H1 (cell line): ENCODE results near the gene ATAD3A. TPM values are rescaled to one million over a fixed set of nuclear protein-coding genes. Genes with fewer than 3 reads are reported as not detected.
"Not testable (repeated sequence)": the region's sequence is repeated elsewhere in the genome, so short reads cannot be mapped to it uniquely, and the experiment has no call there.

Source experiments
- CTCF ChIA-PET: fragments of 300-600 bp; sonication (Branson Sonifier 250); formaldehyde crosslinking; loops from one replicate; lab custom pipeline; 2021; ENCODE audit not compliant: partially characterized antibody; lab: Charles Lee
- POLR2A ChIA-PET: fragments of 300-600 bp; sonication (Branson Sonifier 250); formaldehyde crosslinking; loops from one replicate; lab custom pipeline; 2021; ENCODE audit warnings: inconsistent platforms; ENCODE audit not compliant: partially characterized antibody; lab: Charles Lee
- DNase-seq, 2 experiments: peaks; one replicate each; pipeline versions ENCODE4 v3.0.0 to v3.0.0-alpha.2; 2010 to 2022; ENCODE audit warnings: low spot score in 2 of 2, low read depth in 1 of 2, mixed read lengths in 1 of 2
- FAIRE-seq: peaks from 2 replicates; lab custom pipeline; 2011; peaks lifted over from hg19 to GRCh38; lab: Jason Lieb, UNC
- H2AFZ ChIP-seq: 2 replicates; pipeline ENCODE4 v1.8.1; 2012; ENCODE audit warnings: low read length, inconsistent platforms
- H2AK5ac ChIP-seq: 2 replicates; pipeline ENCODE4 v1.6.1; 2013; ENCODE audit warnings: low read depth, low read length
- H2BK120ac ChIP-seq: replicated peaks from 2 replicates; pipeline ENCODE3; 2013; ENCODE audit warnings: low read depth, low read length, inconsistent platforms
- H2BK12ac ChIP-seq: 2 replicates; pipeline ENCODE4 v1.6.1; 2013; ENCODE audit warnings: low read depth, low read length
- H2BK15ac ChIP-seq: 2 replicates; pipeline ENCODE4 v1.6.1; 2013; ENCODE audit warnings: low read length
- H2BK20ac ChIP-seq: 2 replicates; pipeline ENCODE4 v1.6.1; 2013; ENCODE audit warnings: low read length
- H2BK5ac ChIP-seq: 2 replicates; pipeline ENCODE4 v1.6.1; 2013; ENCODE audit warnings: low read depth, low read length
- H3K14ac ChIP-seq: 2 replicates; pipeline ENCODE4 v1.6.1; 2013; ENCODE audit warnings: inconsistent platforms; ENCODE audit not compliant: insufficient read length
- H3K18ac ChIP-seq: 2 replicates; pipeline ENCODE4 v1.6.1; 2013; ENCODE audit warnings: low read length; ENCODE audit errors: extremely low read depth
- H3K23ac ChIP-seq: 2 replicates; pipeline ENCODE4 v1.6.1; 2013; ENCODE audit warnings: inconsistent platforms; ENCODE audit not compliant: insufficient read length
- H3K23me2 ChIP-seq: 2 replicates; pipeline ENCODE4 v1.6.1; 2013; ENCODE audit warnings: low read depth, low read length
- H3K27ac ChIP-seq: 2 replicates; pipeline ENCODE4 v1.6.1; 2011; ENCODE audit warnings: low read depth, low read length, inconsistent platforms
- H3K27me3 ChIP-seq, 4 experiments: replicated peaks in 1 of 4; 1 replicate in 1 of 4; 2 replicates in 3 of 4; pipeline versions ENCODE4 v1.6.1 to v1.8.1; 2011 to 2013; ENCODE audit warnings: low read length in 3 of 4, mild to moderate bottlenecking in 3 of 4, inconsistent platforms in 2 of 4, mixed read lengths in 2 of 4, moderate library complexity in 1 of 4; ENCODE audit not compliant: control insufficient read depth in 3 of 4, insufficient read depth in 3 of 4; ENCODE audit errors: extremely low read depth in 1 of 4
- H3K36me3 ChIP-seq, 4 experiments: 2 replicates each; pipeline versions ENCODE4 v1.6.1 to v1.8.1; 2011 to 2013; ENCODE audit warnings: mild to moderate bottlenecking in 4 of 4, low read length in 3 of 4, moderate library complexity in 2 of 4, control low read depth in 1 of 4, inconsistent platforms in 1 of 4; ENCODE audit not compliant: insufficient read depth in 4 of 4, control insufficient read depth in 2 of 4
- H3K4ac ChIP-seq: replicated peaks from 2 replicates; pipeline ENCODE3; 2013; ENCODE audit warnings: low read length, low read depth, mixed read lengths, inconsistent platforms; ENCODE audit not compliant: insufficient read length
- H3K4me1 ChIP-seq, 4 experiments: replicated peaks in 1 of 4; 1 replicate in 1 of 4; 2 replicates in 3 of 4; pipeline versions ENCODE4 v1.6.1 to v1.8.1; 2011 to 2013; ENCODE audit warnings: low read length in 3 of 4, inconsistent platforms in 2 of 4, mixed read lengths in 1 of 4; ENCODE audit not compliant: insufficient read depth in 4 of 4, control insufficient read depth in 3 of 4
- H3K4me2 ChIP-seq, 2 experiments: 2 replicates each; pipeline versions ENCODE4 v1.6.1 to v1.8.1; 2011 to 2013; ENCODE audit warnings: low read depth in 2 of 2, low read length in 2 of 2, control low read depth in 1 of 2, inconsistent platforms in 1 of 2, mild to moderate bottlenecking in 1 of 2; ENCODE audit not compliant: insufficient read depth in 1 of 2
- H3K4me3 ChIP-seq, 4 experiments: fragments of 200-600, 300-600 bp in 1 of 4; sonication (generic), shearing (Covaris generic), sonication (Bioruptor Twin) in 1 of 4; 2 replicates each; pipeline versions ENCODE4 v1.5.1 to v1.8.1; 2011 to 2016; ENCODE audit warnings: low read length in 4 of 4, low read depth in 3 of 4, control low read depth in 2 of 4, inconsistent platforms in 2 of 4, mild to moderate bottlenecking in 2 of 4, mixed read lengths in 1 of 4, moderate library complexity in 1 of 4; ENCODE audit not compliant: insufficient read depth in 2 of 4; ENCODE audit errors: extremely low read depth in 1 of 4
- H3K56ac ChIP-seq: replicated peaks from 2 replicates; pipeline ENCODE3; 2013; ENCODE audit warnings: low read depth, mild to moderate bottlenecking, mixed read lengths, low read length, inconsistent platforms; ENCODE audit not compliant: insufficient read length
- H3K79me1 ChIP-seq: 2 replicates; pipeline ENCODE4 v1.6.1; 2013; ENCODE audit warnings: low read depth, low read length, control low read depth
- H3K79me2 ChIP-seq, 2 experiments: 2 replicates each; pipeline versions ENCODE4 v1.6.1 to v1.8.1; 2012 to 2013; ENCODE audit warnings: low read length in 2 of 2, mild to moderate bottlenecking in 2 of 2, inconsistent platforms in 1 of 2; ENCODE audit not compliant: insufficient read depth in 2 of 2, control insufficient read depth in 1 of 2
- H3K9ac ChIP-seq, 4 experiments: replicated peaks in 1 of 4; 1 replicate in 1 of 4; 2 replicates in 3 of 4; pipeline versions ENCODE4 v1.6.1 to v1.8.1; 2011 to 2013; ENCODE audit warnings: low read depth in 3 of 4, low read length in 3 of 4, control low read depth in 2 of 4, mild to moderate bottlenecking in 2 of 4, moderate library complexity in 2 of 4, inconsistent platforms in 1 of 4; ENCODE audit errors: extremely low read depth in 1 of 4
- H3K9me3 ChIP-seq, 2 experiments: 2 replicates each; pipeline versions ENCODE4 v1.6.1 to v1.8.1; 2012 to 2013; ENCODE audit warnings: mild to moderate bottlenecking in 2 of 2, moderate library complexity in 2 of 2, control low read depth in 1 of 2, inconsistent platforms in 1 of 2, low read depth in 1 of 2, low read length in 1 of 2, mixed read lengths in 1 of 2; ENCODE audit not compliant: insufficient read depth in 2 of 2
- H4K20me1 ChIP-seq, 2 experiments: replicated peaks in 1 of 2; 2 replicates each; pipeline versions ENCODE3 to v1.8.1; 2011 to 2013; ENCODE audit warnings: inconsistent platforms in 2 of 2, low read length in 2 of 2, mild to moderate bottlenecking in 1 of 2; ENCODE audit not compliant: insufficient read depth in 2 of 2, control insufficient read depth in 1 of 2
- H4K5ac ChIP-seq: 2 replicates; pipeline ENCODE4 v1.6.1; 2013; ENCODE audit warnings: low read length, low read depth, mixed read lengths, inconsistent platforms; ENCODE audit not compliant: insufficient read length
- H4K8ac ChIP-seq: 2 replicates; pipeline ENCODE4 v1.8.0; 2013; ENCODE audit warnings: mild to moderate bottlenecking, moderate library complexity, low read length, inconsistent platforms; ENCODE audit not compliant: insufficient read depth; ENCODE audit errors: extremely low read depth
- H4K91ac ChIP-seq: replicated peaks from 2 replicates; pipeline ENCODE3; 2013; ENCODE audit warnings: low read length, mixed read lengths, inconsistent platforms; ENCODE audit not compliant: insufficient read length
- WGBS, 2 experiments: shearing (Covaris generic) in 1 of 2; methylation state at CpG; one replicate each; pipeline versions ENCODE4 v1.1.6 to v1.1.7; 2013 to 2015; ENCODE audit warnings: low lambda C conversion rate in 2 of 2, mixed read lengths in 2 of 2, inconsistent platforms in 1 of 2, low coverage in 1 of 2, missing lambda C conversion rate in 1 of 2; ENCODE audit not compliant: insufficient replicate concordance in 2 of 2, insufficient coverage in 1 of 2, insufficient read length in 1 of 2; ENCODE audit errors: extremely low coverage in 1 of 2, missing lambda C conversion rate in 1 of 2; 5-methylcytosine and 5-hydroxymethylcytosine counted together
- polyA plus RNA-seq, 7 experiments: library from polyadenylated mRNA; depleted of rRNA in 3 of 7; stranded (reverse) in 5 of 7; unstranded in 2 of 7; fragments of >200 nt in 5 of 7; fragments of 200-250 nt in 2 of 7; gene quantifications; 1 replicate in 5 of 7; 2 replicates in 1 of 7; 4 replicates in 1 of 7; pipeline versions ENCODE4 v1.2.1 to v1.2.3, GENCODE V29; 2011 to 2013; ENCODE audit warnings: missing spikeins in 2 of 7, mixed read lengths in 2 of 7
- total RNA-seq: library from RNA; stranded (reverse); fragmentation: NEBNext Ultra II Directional; extraction: Animal tissue kit (Norgen Biotek cat#: 25700); gene quantifications from 2 replicates; pipeline ENCODE4 v1.2.1, GENCODE V29; 2021

ATAD3A gene
- total and polyA plus RNA-seq, 2 of the 8 experiments (the other 6 are each of a cell fraction or from before 2014, with no cell fraction given): 28.3 to 64.7 TPM

GRCh38 chr1:1480488-1480867 lies 31.5 kb upstream of the ATAD3A start:
- H2AK5ac ChIP-seq, H3K4ac ChIP-seq, H2AFZ ChIP-seq, H3K23me2 ChIP-seq, H3K9ac ChIP-seq, H2BK20ac ChIP-seq, H3K56ac ChIP-seq, H3K9me3 ChIP-seq, H2BK15ac ChIP-seq, H2BK12ac ChIP-seq, H3K27me3 ChIP-seq, H3K18ac ChIP-seq, H2BK5ac ChIP-seq, POLR2A ChIA-PET, H3K23ac ChIP-seq, FAIRE-seq, H3K4me3 ChIP-seq, DNase-seq, H3K27ac ChIP-seq, H3K4me1 ChIP-seq, H3K4me2 ChIP-seq, H4K8ac ChIP-seq, H3K14ac ChIP-seq, H4K5ac ChIP-seq, H2BK120ac ChIP-seq, H4K91ac ChIP-seq, H3K79me2 ChIP-seq, H3K79me1 ChIP-seq: not testable (repeated sequence)
- 98% methylated on average over 16 of the region's 16 CpGs; no CpG with 5 or more reads in 1 of the 2 experiments for WGBS, 2 experiments
- Histone ChIP-seq H3K36me3 (peaks cover 13 to 49% (median 34%) of the 10 kb centered on the region in 4 experiments), H4K20me1 (peaks cover 0 to 12% of the 10 kb centered on the region in 2 experiments)
- CTCF ChIA-PET: interaction anchor here (0.8 kb wide), 1 partner anchor 24 kb away, joined by 3 read pairs; no protein-coding TSS in a partner anchor
